Subcutaneous adipose tissue (tissue), 4 donors: ENCODE results near the gene SH3D21. TPM values are rescaled to one million over a fixed set of nuclear protein-coding genes. Genes with fewer than 3 reads are reported as not detected.

Experiments
- CTCF ChIP-seq: fragments of 450-650 bp; IDR thresholded peaks from one replicate; pipeline ENCODE4 v1.5.1; 2016; ENCODE audit warnings: low read depth, mild to moderate bottlenecking, control low read depth, antibody characterized with exemption, moderate library complexity
- total RNA-seq, 4 donors: library from RNA; depleted of rRNA; stranded (reverse); fragments of >200 nt; gene quantifications; one replicate each; pipeline ENCODE4 v1.1.0, GENCODE V29; 2016

Gene SH3D21
- total RNA-seq: 1 to 10 TPM in 2 of 4 donors, under 1 TPM in 2; 0.66 to 3.4 (median 1.5) TPM

- no peak for TF ChIP-seq CTCF
Observed at GRCh38 chr1:36306210-36306901, at the start of gene SH3D21. TSS of gene SH3D21 (plus strand) at chr1:36306368. CDS start at chr1:36306421, 53 bp downstream.

- no peak for TF ChIP-seq CTCF
Observed at GRCh38 chr1:36256558-36257374, 49.4 kb upstream of the SH3D21 start.

- no peak for TF ChIP-seq CTCF
Observed at GRCh38 chr1:36257375-36257767, 48.8 kb upstream of the SH3D21 start.

GRCh38 chr1:36258960-36259344, 47.2 kb upstream of the SH3D21 start:
- no peak for TF ChIP-seq CTCF

GRCh38 chr1:36268981-36269380, 37.2 kb upstream of the SH3D21 start:
- no peak for TF ChIP-seq CTCF

- no peak for TF ChIP-seq CTCF
Observed at GRCh38 chr1:36269408-36269838, 36.7 kb upstream of the SH3D21 start.

GRCh38 chr1:36273024-36273423, 33.1 kb upstream of the SH3D21 start:
- no peak for TF ChIP-seq CTCF
